GM23338 (cell line): ENCODE results near the gene CEP170B. TPM values are rescaled to one million over a fixed set of nuclear protein-coding genes. Genes with fewer than 3 reads are reported as not detected.

ENCODE experiments used
- ATAC-seq: fragments of 200-7000 bp; cut with Tn5 transposase; 3 replicates; pipeline ENCODE4 v1.9.1; 2020
- DNase-seq: peaks from one replicate; pipeline ENCODE4 v3.0.0-alpha.2; 2015; ENCODE audit warnings: low spot score
- H2AFZ ChIP-seq: fragments of 200-600 bp; sonication (generic); 2 replicates; pipeline ENCODE4 v1.8.0; 2016; ENCODE audit warnings: antibody characterized with exemption, mild to moderate bottlenecking, moderate library complexity
- H3F3A ChIP-seq: fragments of 200-600 bp; sonication (generic); replicated peaks from 2 replicates; pipeline ENCODE4 v1.8.0; 2017; ENCODE audit warnings: antibody characterized with exemption, mixed run types, low read depth
- H3K27ac ChIP-seq: fragments of 200-600 bp; sonication (generic); 2 replicates; pipeline ENCODE4 v1.6.1; 2016; ENCODE audit warnings: low read depth
- H3K27me3 ChIP-seq: fragments of 200-600 bp; sonication (generic); 2 replicates; pipeline ENCODE4 v1.8.0; 2016; ENCODE audit warnings: mild to moderate bottlenecking, mixed run types, moderate library complexity; ENCODE audit not compliant: insufficient read depth
- H3K36me3 ChIP-seq: fragments of 200-600 bp; sonication (generic); 2 replicates; pipeline ENCODE4 v1.8.0; 2016; ENCODE audit warnings: mild to moderate bottlenecking; ENCODE audit not compliant: insufficient read depth
- H3K4me1 ChIP-seq: fragments of 200-600 bp; sonication (generic); 2 replicates; pipeline ENCODE4 v1.8.0; 2016; ENCODE audit warnings: mild to moderate bottlenecking, moderate library complexity; ENCODE audit not compliant: insufficient read depth
- H3K4me2 ChIP-seq: fragments of 200-600 bp; sonication (generic); 2 replicates; pipeline ENCODE4 v1.7.1; 2017; ENCODE audit warnings: mixed run types
- H3K4me3 ChIP-seq: fragments of 200-600 bp; sonication (generic); 2 replicates; pipeline ENCODE4 v1.6.1; 2016; ENCODE audit warnings: mixed run types
- H3K79me2 ChIP-seq: fragments of 200-600 bp; sonication (generic); replicated peaks from 2 replicates; pipeline ENCODE4 v1.8.0; 2017; ENCODE audit warnings: mild to moderate bottlenecking; ENCODE audit not compliant: insufficient read depth
- H3K9me2 ChIP-seq: fragments of 200-600 bp; sonication (generic); 2 replicates; pipeline ENCODE4 v1.8.0; 2017; ENCODE audit not compliant: insufficient read depth
- H4K20me1 ChIP-seq: fragments of 200-600 bp; sonication (generic); replicated peaks from 2 replicates; pipeline ENCODE4 v1.8.0; 2017; ENCODE audit warnings: mild to moderate bottlenecking; ENCODE audit not compliant: insufficient read depth
- H3K27ac Mint-ChIP-seq: 2 replicates; pipeline ENCODE4 v1.8.0; 2020; ENCODE audit warnings: inconsistent platforms, mild to moderate bottlenecking, moderate library complexity, mixed read lengths
- H3K27me3 Mint-ChIP-seq: 3 replicates; pipeline ENCODE4 v1.8.0; 2022; ENCODE audit warnings: low read depth, mild to moderate bottlenecking, moderate library complexity, mixed read lengths, inconsistent platforms; ENCODE audit not compliant: insufficient read depth, poor library complexity
- H3K36me3 Mint-ChIP-seq: 3 replicates; pipeline ENCODE4 v1.8.0; 2021; ENCODE audit warnings: low read depth, mild to moderate bottlenecking, inconsistent platforms, moderate library complexity, mixed read lengths
- H3K4me1 Mint-ChIP-seq: 3 replicates; pipeline ENCODE4 v1.8.0; 2020; ENCODE audit warnings: mild to moderate bottlenecking, inconsistent platforms, mixed read lengths
- H3K4me3 Mint-ChIP-seq: 3 replicates; pipeline ENCODE4 v1.8.0; 2021; ENCODE audit warnings: moderate library complexity, mild to moderate bottlenecking, inconsistent platforms, mixed read lengths
- H3K9me3 Mint-ChIP-seq: 3 replicates; pipeline ENCODE4 v1.8.0; 2020; ENCODE audit warnings: moderate library complexity, mild to moderate bottlenecking, inconsistent platforms, mixed read lengths
- EZH2 ChIP-seq: fragments of 200-600 bp; sonication (generic); IDR thresholded peaks from one replicate; pipeline ENCODE4 v1.8.0; 2017; ENCODE audit warnings: antibody characterized with exemption, mild to moderate bottlenecking, low read depth; ENCODE audit not compliant: unreplicated experiment
- JUNB ChIP-seq: IDR thresholded peaks from one replicate; pipeline ENCODE4 v1.6.1; 2016; ENCODE audit warnings: antibody characterized with exemption; ENCODE audit not compliant: unreplicated experiment
- POLR2AphosphoS5 ChIP-seq: IDR thresholded peaks from 2 replicates; pipeline ENCODE4 v1.6.1; 2016; ENCODE audit warnings: antibody characterized with exemption, low read depth
- STAT1 ChIP-seq: IDR thresholded peaks from one replicate; pipeline ENCODE4 v1.6.1; 2016; ENCODE audit warnings: antibody characterized with exemption; ENCODE audit not compliant: unreplicated experiment
- ZNF114 ChIP-seq: fragments of 250-450 bp; sonication (Bioruptor Pico); IDR thresholded peaks from 2 replicates; pipeline ENCODE4 v1.5.0; 2020; ENCODE audit warnings: mild to moderate bottlenecking, moderate library complexity
- ZNF331 ChIP-seq: fragments of 250-450 bp; sonication (Bioruptor Pico); IDR thresholded peaks from 2 replicates; pipeline ENCODE4 v1.5.0; 2020; ENCODE audit warnings: low read depth, mild to moderate bottlenecking, moderate library complexity
- polyA plus RNA-seq: library from polyadenylated mRNA; unstranded; fragments of >200 nt; fragmentation: Nextera tagmentation; extraction: Ambion mirVana; gene quantifications from 2 replicates; pipeline ENCODE4 v1.2.1, GENCODE V29; 2016
- total RNA-seq: library from RNA; depleted of rRNA; stranded (reverse); fragments of >200 nt; shearing (Covaris generic); gene quantifications from 2 replicates; pipeline ENCODE4 v1.2.3, GENCODE V29; 2014
- TF ChIP-seq, protein P1 (sequence below), 2 experiments: fragments of 200-600 bp in 1 of 2; sonication (generic) in 1 of 2; conservative IDR thresholded peaks; 2 replicates each; pipeline versions ENCODE4 v1.5.1 to v1.6.1; 2016 to 2017; ENCODE audit warnings: antibody characterized with exemption in 2 of 2, low read depth in 2 of 2, mild to moderate bottlenecking in 2 of 2, moderate library complexity in 1 of 2

CEP170B gene
- total and polyA plus RNA-seq, 2 experiments from 2014 or later: 4.6 to 37.1 TPM

GRCh38 chr14:104855532-104856090, 9.5 kb upstream of the CEP170B start:
- no peak overlapping the region for H3K27ac Mint-ChIP-seq
- peaks cover 5% of the 10 kb centered on the region; the same call in 1 of the 3 replicates for H3K36me3 Mint-ChIP-seq
- no peak overlapping the region for H3K4me3 Mint-ChIP-seq
- H3K79me2 ChIP-seq: no peaks in the 10 kb centered on the region
- H3K9me2 ChIP-seq: no peaks in the 10 kb centered on the region
- H3K27ac ChIP-seq: no peak overlapping the region
- H3F3A ChIP-seq: no peaks in the 10 kb centered on the region
- H4K20me1 ChIP-seq: no peaks in the 10 kb centered on the region
- TF ChIP-seq STAT1 (no peak), ZNF114 (CRISPR knock-in tag) (no peak), POLR2AphosphoS5 (0 out of 2 replicates have a peak, but pooled peaks have one; percentile 4), JUNB (no peak)
- peaks cover 18% of the 10 kb centered on the region for H3K4me1 ChIP-seq
- H3K4me3 ChIP-seq: no peak overlapping the region
- H3K36me3 ChIP-seq: no peaks in the 10 kb centered on the region
- H3K27me3 ChIP-seq: 0 out of 2 replicates have a peak, but pooled peaks cover 5% of the 10 kb centered on the region
- no peaks in the 10 kb centered on the region; the same call in 1 of the 3 replicates for H3K9me3 Mint-ChIP-seq
- DNase-seq (no peak), ATAC-seq (peak; percentile 15; the same call in 2 of the 3 replicates)
- H3K4me1 Mint-ChIP-seq: peaks cover 14% of the 10 kb centered on the region
- H3K4me2 ChIP-seq: no peak overlapping the region
- H2AFZ ChIP-seq: no peak overlapping the region
- H3K27me3 Mint-ChIP-seq: peaks cover 18% of the 10 kb centered on the region

DNA sequence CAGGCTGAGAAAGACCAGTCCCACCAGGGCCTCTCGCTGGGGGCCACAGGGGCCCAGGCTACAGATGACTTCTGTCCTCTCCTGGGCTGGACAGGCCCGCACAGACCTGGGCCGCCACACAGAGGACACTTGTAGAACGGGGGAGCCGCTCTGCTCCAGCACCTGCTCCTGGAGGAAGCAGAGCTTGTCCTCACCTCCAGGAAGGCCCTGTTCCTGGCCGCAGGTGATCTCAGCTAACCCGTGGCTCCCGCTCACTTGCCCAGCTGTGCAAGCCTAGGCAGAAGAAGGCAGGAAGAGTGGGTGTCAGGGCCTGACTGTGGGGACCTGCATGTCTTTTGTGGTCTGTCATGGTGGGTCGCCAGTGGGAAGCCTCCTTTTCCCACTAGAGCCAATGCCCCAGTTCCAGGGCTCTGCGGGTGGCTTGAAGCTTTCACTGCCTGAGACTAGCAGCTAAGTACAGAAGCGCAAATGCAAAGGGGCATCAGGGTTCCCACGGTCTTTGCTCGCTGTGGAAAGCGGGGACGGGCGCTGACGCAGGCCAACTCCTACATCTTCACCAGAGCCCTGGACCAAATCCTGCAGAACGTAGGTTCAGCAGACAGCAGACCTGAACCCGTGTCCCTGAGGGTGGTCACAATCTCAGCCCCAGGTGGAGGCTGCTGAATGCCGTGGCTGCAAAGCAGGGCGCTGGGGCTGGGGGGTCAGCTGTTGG, 8.8 kb upstream of the CEP170B start:
- H3K4me1 Mint-ChIP-seq: peaks cover 14% of the 10 kb centered on the region

DNA sequence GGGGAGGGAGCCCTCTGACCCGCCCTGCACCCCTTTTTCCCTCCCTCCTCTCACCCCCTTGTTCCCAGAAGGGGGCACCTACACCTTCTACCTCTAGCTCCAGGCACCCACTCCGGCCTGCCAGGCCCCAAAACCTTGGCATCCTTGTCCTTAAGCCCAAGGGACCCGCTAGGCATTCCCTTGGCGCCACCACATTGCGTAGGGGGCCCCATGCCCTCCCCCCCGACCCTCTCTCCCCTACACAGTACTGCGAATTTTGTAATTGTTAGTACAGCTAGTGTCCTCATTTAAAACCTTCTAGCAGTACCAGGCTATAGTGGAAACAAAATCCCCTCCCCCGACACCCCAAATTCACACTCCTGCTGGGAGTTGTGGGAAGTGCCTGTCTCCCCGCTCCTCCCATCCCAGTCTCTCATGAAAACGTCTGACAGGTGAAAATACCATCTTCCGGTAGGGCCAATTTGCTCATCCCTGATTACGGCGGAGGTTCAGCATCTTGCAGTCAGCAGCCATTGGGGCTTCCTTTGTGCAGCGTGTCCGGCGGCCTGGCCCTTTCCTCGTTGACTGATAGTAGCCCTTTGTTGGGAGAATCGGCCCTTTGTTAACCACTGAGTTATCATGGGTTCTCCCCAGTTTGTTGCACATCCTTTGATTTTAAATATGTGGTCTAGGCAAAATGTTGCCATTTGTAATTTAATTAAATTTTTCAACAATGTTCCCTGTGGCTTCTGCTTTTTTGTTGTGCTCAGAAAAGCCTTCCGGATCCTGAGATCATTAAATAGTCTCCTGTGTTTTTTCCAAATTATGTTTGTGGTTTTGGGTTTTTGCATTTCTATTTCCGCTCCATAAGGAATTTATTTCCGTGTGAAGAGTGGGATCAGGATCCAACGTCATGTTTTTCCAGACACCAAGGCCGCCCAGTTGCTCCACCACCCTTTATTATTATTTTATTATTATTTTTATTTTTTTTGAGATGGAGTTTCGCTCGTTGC, 7.9 kb upstream of the CEP170B start:
- peaks cover 13% of the 10 kb centered on the region for H3K4me1 ChIP-seq
- Mint-ChIP-seq H3K27me3 (peaks cover 16% of the 10 kb centered on the region), H3K27ac (no peak overlapping the region), H3K9me3 (no peaks in the 10 kb centered on the region; the same call in 1 of the 3 replicates), H3K4me1 (peaks cover 11% of the 10 kb centered on the region), H3K36me3 (peaks cover 5% of the 10 kb centered on the region; the same call in 1 of the 3 replicates), H3K4me3 (no peak overlapping the region; the same call in 2 of the 3 replicates)
- peak overlapping the region; percentile 44; the same call in 1 of the 2 replicates for H3K4me2 ChIP-seq
- no peaks in the 10 kb centered on the region; the same call in 1 of the 2 replicates for H3F3A ChIP-seq
- 0 out of 2 replicates have a peak, but pooled peaks cover 5% of the 10 kb centered on the region for H3K27me3 ChIP-seq
- peaks cover 2% of the 10 kb centered on the region for H3K79me2 ChIP-seq
- ATAC-seq (peak; percentile 60), DNase-seq (peak; percentile 64)
- no peaks in the 10 kb centered on the region for H4K20me1 ChIP-seq
- no peak overlapping the region for H3K4me3 ChIP-seq
- H3K9me2 ChIP-seq: peaks cover under 1% of the 10 kb centered on the region; the same call in 1 of the 2 replicates
- no peaks in the 10 kb centered on the region for H3K36me3 ChIP-seq
- H3K27ac ChIP-seq: no peak overlapping the region
- H2AFZ ChIP-seq: no peak overlapping the region
- no peak for TF ChIP-seq JUNB
- TF ChIP-seq ZNF331 (CRISPR knock-in tag): no peak
- no peak for TF ChIP-seq STAT1
- no peak for TF ChIP-seq POLR2AphosphoS5
- TF ChIP-seq, protein P1, sequence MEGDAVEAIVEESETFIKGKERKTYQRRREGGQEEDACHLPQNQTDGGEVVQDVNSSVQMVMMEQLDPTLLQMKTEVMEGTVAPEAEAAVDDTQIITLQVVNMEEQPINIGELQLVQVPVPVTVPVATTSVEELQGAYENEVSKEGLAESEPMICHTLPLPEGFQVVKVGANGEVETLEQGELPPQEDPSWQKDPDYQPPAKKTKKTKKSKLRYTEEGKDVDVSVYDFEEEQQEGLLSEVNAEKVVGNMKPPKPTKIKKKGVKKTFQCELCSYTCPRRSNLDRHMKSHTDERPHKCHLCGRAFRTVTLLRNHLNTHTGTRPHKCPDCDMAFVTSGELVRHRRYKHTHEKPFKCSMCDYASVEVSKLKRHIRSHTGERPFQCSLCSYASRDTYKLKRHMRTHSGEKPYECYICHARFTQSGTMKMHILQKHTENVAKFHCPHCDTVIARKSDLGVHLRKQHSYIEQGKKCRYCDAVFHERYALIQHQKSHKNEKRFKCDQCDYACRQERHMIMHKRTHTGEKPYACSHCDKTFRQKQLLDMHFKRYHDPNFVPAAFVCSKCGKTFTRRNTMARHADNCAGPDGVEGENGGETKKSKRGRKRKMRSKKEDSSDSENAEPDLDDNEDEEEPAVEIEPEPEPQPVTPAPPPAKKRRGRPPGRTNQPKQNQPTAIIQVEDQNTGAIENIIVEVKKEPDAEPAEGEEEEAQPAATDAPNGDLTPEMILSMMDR (conservative IDR thresholded peaks at IDR 0.05; ENCODE audit: low read depth in 2 of 2): no peak

More for the DNA sequence above, 8.8 kb upstream of the CEP170B start:
- Histone ChIP-seq H3K9me2 (no peaks in the 10 kb centered on the region), H3K4me3 (no peak overlapping the region), H3K79me2 (no peaks in the 10 kb centered on the region), H3K27me3 (0 out of 2 replicates have a peak, but pooled peaks cover 5% of the 10 kb centered on the region), H3K4me2 (no peak overlapping the region), H2AFZ (no peak overlapping the region), H3K4me1 (peaks cover 18% of the 10 kb centered on the region), H4K20me1 (no peaks in the 10 kb centered on the region), H3K36me3 (no peaks in the 10 kb centered on the region), H3K27ac (no peak overlapping the region), H3F3A (no peaks in the 10 kb centered on the region)
- H3K9me3 Mint-ChIP-seq: no peaks in the 10 kb centered on the region; the same call in 1 of the 3 replicates
- no peak overlapping the region for H3K4me3 Mint-ChIP-seq
- DNase-seq (no peak), ATAC-seq (peak; percentile 37)
- peaks cover 5% of the 10 kb centered on the region; the same call in 1 of the 3 replicates for H3K36me3 Mint-ChIP-seq
- 0 out of 2 replicates have a peak, but pooled peaks have one; percentile 14 for TF ChIP-seq POLR2AphosphoS5
- no peak for TF ChIP-seq EZH2
- no peak overlapping the region for H3K27ac Mint-ChIP-seq
- peaks cover 18% of the 10 kb centered on the region for H3K27me3 Mint-ChIP-seq
